Measurements from ENCODE around the gene MDH1B.

- TF ChIP-seq ZNF274 (IDR thresholded peaks at IDR 0.05; ENCODE audit: low read depth, low read length) (no peak), YY1 (IDR thresholded peaks at IDR 0.05; ENCODE audit: insufficient read depth, insufficient read length) (no peak), SUZ12 (IDR thresholded peaks at IDR 0.05; ENCODE audit: extremely low read depth, insufficient read depth, insufficient read length) (no peak)
Measured at GRCh38 chr2:206776432-206776831, 11.3 kb upstream of the MDH1B start.

All from NT2/D1 (cell line).